Measurements from ENCODE around the gene RPL27.

DNA sequence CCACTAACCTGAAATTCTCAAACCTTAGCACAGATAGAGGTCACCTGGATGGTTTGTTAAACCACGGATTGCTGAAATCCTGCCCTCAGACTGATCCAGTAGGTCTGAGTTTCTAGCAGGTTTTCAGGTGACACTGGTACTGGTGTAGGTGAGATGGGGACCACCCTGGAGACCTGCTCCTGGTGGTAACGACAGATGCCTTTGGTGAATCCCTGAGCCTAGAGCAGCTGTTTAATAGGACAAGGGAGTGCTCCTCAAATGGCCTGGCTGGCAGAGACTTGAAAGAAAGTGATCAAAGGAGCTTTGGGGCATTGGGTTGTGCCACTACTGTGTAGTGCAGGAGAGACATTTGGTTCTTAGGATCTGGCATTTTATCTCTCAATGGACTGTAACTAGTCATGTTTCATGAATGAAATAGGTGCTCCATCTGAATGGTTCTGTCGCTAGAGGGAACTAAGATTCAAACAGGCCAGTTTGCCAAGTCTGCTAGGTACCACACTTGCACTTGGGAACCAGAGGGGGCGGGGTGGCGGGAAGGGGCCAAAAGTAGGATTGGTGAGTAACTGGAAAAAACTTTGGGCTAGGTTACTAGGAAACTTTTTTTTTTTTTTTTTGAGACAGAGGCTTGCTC, 5.4 kb downstream of the RPL27 start:
- TF ChIP-seq POLR2A (IDR thresholded peaks at IDR 0.05; ENCODE audit: low read depth, low read length) (peak; percentile 68), POLR2AphosphoS5 (IDR thresholded peaks at IDR 0.05; ENCODE audit: low read depth, low read length) (peak; percentile 16; the same call in 1 of the 2 replicates)
